Activated CD8-positive, alpha-beta memory T cell treated with anti-CD3 and anti-CD28 coated beads, Interleukin-2, amount 50 U/mL, for 1 hour (primary cell): Measurements from ENCODE around the gene EXOC6B.

Experiments
- DNase-seq: peaks from one replicate; pipeline ENCODE4 v3.0.0-alpha.2; 2020; ENCODE audit errors: extremely low read depth

The EXOC6B gene

DNA sequence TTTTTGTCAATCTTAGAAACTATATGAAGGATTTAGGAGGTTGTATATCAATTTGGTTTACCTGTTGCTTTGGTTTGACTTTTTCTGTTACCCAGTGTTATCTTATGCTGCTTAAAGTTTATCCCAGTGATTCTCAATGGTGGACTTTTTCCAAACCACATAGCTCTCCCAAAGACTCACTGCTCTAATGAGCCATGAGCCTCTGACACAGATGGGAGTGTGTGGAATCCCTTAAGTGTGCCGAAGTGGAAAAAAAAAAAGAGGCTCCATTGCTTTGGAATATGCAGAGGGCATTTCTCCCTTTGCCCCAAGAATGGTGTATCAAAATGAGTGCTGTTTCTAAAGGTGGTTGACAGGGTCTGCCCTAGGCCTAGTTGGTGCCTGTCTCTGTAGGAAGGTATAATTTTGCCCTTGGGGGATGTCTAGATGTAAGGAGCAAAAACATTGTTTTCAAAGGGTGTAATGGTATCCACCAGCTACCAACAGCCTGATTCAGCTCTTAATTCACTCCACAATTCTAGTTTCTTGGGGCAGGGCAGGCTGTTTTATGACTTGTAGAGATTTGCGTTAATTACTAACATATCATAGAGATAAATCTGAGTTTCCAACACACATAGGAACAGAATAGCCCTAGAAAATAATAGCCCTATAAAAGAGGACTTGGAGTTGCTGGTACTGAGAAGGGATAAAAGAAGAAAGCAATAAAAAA, 613.9 kb downstream of the EXOC6B start:
- no peak for DNase-seq

DNA sequence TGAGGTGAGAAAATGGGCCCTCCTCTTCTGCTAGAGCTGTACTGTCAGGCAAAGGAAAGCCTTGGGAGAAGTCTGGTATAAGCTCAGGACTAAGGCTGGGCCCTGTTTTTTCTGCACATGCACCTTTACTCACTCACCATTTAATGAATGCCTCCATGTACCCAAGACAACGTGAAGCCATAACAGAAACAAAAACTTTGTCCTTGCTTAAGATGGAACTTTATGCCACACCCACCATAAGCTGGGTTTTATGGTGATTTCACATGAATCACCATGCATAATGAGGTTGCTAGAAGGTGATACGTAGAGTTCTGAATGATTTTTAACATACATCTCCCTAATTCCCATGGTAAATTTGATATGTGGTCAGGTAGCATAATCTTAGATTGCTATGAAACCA, 614.5 kb downstream of the EXOC6B start:
- no peak for DNase-seq

DNA sequence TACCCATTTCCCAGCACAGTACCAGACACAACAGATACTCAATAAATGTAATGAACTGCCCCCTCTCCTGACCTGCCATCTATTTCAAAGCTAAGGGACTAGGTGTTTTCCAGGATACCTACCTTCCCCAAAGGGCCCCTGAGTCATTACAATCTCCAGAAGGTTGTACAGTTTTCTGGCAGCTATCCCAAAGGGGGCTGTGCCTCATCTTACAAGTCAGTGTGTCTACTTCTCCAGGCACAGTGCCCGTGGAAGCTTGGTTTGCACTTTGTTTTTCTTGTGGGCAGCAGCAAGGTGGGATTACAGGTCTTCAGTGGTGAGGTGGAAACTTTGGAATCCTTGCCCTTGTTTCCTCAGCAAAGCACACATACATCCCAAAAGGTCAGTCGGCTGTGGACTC, 615.4 kb downstream of the EXOC6B start:
- DNase-seq, result no peak

DNA sequence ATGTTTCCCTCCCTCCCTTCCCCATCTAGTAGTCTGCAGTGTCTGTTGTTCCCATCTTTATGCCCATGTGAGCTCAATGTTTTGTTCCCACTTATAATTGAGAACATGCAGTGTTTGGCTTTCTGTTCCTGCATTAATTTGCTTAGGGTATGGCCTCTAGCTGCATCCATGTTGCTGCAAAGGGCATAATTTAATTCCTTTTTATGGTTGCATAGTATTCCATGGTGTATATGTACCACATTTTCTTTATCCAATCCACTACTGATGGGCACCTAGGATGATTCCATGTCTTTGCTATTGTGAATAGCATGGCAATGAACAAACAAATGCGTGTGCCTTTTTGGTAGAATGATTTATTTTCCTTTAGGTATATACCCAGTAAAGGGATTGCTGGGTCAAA, 617.6 kb downstream of the EXOC6B start:
- no peak for DNase-seq

DNA sequence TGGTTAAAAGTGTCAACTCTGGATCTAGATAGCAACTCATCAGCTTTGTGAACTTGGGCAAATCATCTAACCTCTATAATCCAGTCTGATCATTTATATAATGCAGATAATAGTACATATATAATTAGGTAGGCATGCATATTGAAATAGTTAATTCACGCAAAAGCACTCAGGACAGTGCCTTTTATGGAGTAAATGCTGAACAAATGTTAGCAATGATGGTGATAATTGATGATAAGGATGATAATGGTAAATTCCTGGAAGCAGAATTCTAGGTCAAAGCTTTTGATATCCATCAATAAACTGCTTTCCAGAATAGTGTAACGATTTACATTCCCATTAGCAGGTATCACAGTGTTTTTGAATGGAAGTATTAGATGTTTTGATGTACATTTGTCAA, 618.5 kb downstream of the EXOC6B start:
- no peak for DNase-seq

DNA sequence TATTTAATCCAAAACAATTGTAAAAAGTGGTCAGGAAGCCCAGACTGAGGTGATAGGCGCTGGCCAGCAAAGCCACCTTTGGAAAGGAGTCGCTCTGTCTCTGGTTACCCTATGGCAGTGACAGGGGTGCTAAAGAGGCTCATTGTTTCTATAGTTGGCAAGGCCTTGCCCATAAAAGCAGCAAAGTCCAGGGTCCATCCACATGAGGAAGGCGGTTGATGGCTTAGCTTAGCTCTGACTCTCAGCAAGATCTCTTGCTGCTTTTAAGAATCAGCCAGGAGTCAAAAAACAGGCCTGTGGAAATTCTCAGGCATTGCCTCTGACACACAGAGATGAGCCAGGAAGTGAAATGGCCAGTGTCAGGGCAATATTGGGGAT, 620.3 kb downstream of the EXOC6B start:
- DNase-seq, result no peak

DNA sequence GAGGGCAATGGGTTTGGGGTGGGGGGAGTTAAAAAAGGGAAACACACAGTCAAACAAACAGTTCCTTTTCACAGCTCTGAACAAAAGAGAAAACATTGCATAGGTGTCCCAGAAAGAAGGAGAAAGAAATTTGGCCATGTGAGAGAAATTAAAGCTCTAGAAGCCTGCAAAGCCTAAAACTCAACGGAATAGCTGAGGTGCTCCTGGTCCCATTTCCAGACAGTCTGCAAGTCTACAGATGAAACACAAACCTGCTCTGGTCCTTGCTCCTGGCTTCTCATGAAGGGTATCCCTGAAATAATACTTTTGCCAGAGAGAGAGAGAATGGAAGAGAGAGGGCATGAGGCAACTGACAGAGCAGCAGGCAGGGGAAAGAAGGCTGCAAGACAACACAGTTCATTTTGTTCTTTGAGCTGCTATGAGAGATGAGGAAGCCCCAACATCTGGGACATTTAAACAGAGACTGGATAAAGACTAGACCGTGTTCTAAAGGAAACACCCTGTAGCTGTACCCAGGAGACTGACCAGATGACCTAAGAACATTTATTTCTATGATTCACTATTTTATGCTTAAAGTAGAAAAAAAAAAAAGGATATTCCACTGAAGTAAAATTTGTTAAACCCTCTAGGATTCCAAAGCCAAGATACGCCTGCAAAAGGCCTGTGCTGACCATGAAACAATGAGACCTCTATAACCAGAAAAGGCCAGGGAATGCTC, 620.9 kb downstream of the EXOC6B start:
- no peak for DNase-seq

DNA sequence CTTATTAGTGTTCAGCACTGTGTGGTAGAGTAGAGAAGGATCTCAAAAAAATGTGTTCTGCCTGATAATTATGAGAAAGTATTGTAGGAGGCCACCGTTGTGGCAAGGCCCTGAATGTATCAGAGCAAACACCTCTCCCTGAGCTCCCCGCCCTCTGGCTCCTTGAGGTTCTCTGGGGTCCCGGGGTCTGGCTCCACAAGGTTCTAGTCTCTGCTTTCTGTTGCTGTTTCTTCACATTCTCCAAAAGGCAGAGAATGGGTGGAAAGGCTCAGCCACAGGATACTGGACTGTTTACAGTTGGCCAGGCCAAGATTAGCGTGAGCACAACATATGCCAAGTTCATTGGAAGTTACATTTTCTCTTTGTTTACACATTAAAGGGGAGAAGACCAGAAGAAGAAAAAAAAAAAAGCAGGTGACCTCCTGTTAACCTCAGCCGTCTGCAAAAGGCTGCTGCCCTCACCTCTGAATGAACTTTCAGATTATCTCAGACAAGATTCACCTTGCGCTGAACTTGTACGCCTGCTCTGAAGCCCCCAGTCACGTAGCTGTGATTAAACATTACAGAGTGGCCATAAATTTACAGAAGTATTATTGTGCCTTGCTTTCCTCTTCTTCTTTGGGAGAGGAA, 621.6 kb downstream of the EXOC6B start:
- no peak for DNase-seq

DNA sequence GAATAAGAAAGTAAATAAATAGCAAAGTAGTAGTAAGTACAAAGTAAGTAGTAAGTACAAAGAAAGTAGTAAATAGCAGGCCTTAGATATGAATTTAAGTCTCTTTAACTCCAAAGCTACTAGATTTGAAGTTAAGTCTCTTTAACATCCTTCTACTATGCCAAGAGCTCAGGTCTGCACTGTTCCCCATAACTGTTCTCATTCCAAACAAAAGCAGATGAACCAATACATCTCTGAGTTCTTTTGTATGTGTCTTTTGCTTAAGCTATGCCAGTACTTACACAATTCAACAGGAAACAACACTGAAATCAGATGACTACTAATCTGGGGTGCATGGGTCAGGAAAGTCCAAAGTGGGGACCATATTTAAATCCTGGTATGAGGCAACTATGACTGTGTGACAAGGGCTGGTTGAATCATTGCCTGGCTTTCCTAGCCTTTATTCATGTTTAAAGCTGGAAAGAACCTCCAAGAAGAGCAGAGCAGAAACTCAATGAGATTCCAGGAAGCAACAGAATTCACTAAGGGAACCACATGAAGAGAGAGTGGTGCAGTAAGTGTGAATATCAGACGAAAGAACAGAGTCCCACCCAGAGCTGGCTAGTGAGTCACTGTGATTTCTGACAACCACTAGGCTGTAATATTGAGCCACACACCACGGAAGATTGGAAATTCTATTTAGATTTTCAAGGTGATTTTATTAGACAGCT, 627.1 kb downstream of the EXOC6B start:
- DNase-seq, result no peak

DNA sequence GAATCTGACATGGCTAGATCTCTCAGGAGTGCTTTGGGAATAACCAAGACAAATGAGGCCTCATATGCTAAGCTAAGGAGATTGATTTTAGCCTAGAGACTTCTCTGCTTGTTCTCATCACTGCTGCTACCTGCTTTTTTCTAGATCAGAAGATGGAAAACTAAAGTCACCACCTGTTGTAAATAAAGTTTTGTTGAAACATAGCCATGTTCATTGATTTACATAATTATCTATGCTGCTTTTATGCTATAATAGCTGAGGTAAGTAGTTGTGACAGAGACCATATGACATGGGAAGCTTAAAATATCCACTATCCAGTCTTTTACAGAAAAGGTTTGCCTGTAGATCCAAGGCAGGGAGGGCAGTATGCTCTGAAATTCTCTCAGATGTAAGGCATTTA, 632.1 kb downstream of the EXOC6B start:
- no peak for DNase-seq

DNA sequence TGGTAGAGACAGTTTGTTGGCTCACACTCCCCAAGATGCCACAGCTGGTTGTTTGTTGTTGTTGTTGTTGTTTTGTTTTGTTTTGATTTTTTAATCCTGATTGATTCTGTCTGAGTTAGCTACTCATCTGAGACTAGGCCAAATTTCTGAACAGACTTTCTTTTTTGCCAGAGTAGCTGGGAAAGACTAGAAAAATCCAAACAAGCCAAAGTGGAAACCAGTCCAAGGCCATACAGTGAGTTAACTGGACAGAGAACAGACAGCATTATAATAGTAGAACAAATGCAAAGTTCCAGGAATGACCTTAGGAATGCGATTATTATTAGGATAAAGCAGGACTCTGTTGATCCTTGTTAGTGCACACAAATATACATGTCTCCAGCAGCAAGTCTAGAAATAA, 634.4 kb downstream of the EXOC6B start:
- no peak for DNase-seq

DNA sequence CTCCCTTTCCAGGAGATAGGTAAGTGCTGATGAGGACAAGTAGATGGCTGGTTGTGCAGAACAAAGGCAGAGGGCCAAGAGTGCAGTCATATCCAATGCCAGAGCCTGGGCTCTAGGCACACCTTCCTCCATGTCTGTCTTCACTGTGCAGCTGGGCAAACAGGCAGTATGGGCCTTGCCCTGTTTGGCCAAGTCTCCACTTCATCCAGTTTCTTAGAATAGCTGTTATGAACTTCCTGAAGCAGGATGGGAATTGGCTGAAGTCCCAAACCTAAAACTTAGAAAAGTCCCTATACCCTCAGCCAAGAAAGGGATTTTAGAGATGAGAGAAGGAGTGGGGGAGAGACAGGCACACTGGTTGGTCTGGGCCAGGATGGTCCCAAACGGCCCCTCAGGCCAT, 640.6 kb downstream of the EXOC6B start:
- DNase-seq, result no peak

DNA sequence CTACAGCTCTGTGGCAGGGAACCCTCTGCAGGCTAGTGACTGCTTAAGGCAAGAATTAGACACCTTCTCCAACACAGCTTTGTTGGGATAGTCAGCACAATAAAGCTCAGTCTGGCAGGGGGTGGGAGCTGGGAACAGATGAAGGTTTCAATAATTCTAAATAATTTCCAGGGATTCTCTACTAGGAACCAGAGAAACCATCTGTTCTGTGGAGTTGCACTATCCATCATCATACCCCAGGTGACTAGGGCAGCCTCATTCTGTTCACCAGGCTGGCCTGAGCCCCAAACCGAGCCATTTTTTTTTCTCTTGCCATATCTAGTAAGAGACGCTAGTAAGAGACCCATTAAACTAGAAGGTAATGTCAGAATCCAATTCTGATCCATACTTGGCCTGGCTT, 642.4 kb downstream of the EXOC6B start:
- DNase-seq, result no peak

DNA sequence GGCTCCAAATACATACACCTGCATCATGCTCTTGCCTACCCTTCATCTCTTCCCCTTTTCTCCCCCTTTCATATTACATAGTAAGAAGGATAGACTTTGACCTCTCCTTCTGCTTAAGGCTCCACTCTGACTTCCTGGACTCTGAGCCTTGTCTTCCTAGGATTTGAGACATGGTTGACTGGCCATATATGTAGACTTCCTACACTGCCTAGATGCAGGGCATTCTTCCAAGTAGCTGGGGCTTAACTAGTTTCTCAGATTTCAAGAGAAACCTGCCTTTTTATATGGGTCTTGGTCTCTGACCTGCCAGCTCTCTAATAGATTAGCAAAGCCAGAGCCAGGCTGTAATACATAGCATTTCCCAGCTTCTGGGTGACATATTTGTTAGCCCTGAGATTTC, 642.8 kb downstream of the EXOC6B start:
- no peak for DNase-seq

DNA sequence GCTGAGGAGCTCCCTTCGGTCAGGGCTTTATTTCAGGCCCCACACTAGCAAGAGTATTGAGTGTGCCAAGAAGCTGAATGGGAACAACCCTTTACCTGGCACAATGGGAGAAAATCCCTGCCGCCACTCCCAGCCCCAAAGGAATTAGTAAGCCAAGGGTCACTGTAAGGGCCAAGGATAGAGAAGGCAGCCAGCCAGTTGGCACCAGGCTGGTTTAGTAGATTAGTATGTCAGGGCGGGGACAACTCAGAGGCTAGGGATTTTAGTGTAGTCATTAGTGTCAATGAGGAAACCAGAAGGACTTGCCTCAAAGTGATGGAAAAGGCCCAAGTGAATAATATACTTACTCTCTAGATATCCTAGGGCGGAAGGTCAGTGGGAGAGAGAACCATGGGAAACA, 643.3 kb downstream of the EXOC6B start:
- DNase-seq, result no peak

DNA sequence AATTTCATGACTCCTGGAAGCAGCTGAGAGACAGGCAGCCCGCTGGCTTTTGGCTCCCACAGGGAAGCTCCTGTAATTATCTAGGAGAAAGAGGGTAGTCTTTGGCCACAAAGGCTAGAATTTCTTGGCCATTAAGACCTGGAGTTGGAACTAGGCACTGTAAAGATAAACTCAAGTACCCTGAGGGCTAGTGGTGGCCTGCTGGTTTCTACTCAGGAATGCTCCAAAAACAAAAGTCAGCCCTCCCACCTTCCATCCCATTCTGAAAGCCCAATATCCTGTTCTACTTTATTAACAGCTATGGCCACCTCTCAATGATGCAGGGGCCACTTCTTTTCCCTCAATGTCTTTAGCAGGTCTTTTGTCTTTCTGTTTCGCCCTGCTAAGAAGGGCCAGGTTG, 644.2 kb downstream of the EXOC6B start:
- DNase-seq, result no peak

DNA sequence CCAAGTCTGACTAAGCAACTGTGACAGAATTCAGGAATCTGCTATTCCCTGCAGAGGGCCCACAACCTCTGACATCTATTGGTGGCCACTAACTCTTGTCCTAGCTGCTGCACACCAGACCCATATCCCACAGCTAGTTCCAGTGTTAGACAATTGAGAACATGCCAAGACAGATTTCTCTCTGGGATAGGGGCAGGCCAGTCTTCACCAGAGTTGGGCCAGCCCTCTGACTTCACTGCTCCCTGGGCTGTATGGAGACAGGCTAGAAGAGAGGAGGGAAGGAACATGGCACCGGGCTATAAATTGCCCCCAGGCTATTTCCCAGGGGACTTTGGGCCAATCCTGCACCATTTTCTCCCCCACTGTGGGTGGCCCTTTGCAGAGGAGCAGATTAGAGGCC, 645.5 kb downstream of the EXOC6B start:
- DNase-seq, result no peak

DNA sequence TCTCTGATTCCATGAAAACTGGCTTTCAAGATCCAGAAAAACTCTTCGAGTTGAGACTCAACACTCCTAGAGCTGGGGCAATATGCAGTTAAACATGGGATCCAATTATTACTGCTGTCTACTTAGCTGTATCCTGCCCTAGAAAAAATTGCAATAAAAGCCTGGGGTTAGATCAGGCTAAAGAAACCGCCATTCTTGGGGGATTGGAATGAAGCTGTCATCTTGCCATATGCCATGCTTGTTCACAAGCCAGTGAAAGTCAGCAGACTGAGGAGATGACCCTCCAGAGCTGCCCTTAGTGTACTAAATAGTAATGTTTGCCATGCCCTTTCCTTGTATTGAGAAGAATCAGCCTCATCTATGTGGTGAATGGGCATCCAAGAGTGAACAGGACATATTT, 647.3 kb downstream of the EXOC6B start:
- DNase-seq, result no peak

DNA sequence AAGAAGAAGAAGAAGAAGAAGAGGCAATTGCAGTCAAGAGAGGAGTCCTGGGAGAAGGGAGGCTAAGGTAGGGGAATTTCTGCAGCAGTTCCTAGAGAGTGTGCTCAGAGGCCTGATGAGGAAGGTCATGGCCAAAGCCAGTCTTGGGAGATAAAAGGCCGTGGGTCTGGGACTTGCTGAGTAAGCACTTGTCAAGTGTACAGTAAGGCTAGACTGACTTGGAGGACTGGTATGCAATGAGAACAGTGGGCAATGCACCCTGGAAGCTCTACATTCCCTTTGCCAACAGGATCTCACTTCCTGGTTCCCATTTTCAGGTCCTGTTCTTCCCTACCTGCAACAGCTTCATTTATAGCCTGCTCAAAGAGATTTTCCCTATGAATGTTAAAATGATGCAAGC, 649.6 kb downstream of the EXOC6B start:
- no peak for DNase-seq

DNA sequence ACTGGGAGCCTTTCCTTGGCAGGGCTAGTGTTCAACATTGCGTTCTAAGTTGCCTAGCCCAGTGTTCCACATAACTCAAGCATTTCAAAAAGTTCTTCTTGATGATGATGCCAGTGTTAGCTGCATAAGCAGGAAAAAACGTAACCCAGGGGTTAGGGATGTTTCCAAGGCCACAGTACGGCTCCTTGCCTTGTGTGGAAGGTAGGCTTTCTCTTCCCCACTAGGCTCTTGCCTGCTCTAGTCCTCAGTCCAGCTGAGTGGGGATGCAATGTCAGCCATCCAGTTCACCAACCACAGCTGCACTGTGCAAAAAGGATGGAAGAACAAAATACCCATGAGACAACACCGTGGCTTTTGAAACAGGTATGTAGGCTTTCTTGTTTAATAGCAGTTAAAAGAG, 650.2 kb downstream of the EXOC6B start:
- no peak for DNase-seq

DNA sequence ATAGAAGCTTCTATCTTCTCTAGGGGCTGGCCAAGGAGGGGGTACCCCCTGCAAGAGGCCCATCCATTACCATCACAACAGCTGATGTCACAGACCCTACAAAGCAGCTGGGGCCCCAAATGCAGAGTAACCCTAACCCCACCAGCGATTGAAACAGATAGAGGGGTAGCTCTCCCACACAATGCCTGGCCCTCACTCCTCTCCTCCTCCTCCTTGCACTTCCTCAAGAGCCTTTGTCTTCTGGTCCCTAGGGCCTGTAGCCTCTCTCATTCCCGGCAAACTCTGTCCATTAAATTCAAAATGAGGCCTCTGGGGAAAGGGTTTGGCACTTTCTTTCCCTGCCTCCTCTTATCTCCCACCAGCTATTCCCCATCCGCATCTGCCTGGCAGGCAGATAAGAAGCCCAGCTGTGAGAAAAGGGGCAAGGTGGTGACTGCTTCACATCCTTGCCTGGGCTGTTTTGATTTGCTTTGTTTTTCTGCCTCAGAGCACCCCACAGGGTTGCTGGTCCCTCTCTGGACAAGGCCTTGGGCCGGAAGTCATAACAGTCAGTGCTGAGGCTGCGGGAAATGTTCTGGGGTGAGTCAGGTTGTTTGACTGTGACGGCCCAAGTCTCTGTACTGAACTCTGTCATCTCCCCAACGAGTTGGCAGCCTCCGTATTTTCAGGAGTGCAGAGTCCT, 652.1 kb downstream of the EXOC6B start:
- no peak for DNase-seq

DNA sequence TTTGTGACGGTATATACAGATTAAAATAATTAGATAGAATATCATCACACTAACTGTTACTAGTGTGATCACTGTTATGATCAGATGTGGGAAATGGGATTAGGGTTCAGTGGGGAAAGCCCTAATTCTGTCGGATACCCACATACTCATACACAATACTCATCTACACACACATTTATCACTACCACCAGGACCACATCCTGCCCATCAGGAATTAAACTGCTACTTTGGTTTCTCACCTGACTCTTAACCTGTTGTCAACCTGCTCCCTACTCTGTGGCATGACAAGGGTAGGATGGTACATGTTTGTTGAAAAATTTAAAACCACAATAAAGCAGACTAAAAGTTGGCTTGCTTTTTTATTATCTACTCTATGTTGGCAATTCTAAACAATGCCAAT, 653.4 kb downstream of the EXOC6B start:
- DNase-seq, result no peak
